ENCODE results near the gene PDGFA.

Gene PDGFA

DNA sequence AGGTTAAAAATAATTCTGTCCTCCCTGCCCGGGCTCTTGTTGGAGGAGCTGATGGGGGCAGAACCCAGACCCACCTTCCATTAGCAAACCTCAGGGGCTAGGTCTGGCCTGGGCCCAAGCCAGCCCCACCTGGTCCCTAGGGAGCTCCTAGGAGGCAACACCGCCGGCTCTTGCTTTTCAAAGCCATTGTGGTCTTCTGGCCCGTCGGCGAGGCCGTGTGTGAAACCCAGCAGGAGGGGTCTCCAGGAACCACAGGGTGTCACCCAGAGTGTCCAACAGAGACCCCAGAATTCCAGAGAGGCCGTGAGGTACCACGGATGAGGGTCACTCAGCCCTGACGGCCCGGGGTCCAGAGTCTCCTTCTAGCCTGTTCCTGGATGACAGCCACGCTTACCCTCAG is 16.6 kb upstream of the PDGFA start:
- no peak for DNase-seq (ENCODE audit: low spot score)

DNA sequence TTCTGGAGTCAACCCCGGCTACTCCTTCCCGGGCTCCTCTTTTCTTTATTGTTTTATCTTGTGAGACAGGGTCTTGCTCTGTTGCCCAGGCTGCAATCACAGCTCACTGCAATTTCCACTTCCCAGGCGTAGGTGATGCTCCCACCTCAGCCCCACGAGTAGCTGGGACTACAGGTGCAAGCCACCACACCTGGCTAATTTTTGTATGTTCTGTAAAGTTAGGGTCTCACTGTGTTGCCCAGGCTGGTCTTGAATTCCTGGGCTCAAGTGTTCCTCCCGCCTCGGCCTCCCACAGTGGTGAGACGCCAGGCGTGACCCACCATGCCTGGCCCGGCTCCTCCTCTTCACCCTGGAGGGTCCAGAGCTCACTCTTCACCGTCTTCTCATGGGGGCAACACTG is 15.3 kb upstream of the PDGFA start:
- no peak for DNase-seq (ENCODE audit: low spot score)

DNA sequence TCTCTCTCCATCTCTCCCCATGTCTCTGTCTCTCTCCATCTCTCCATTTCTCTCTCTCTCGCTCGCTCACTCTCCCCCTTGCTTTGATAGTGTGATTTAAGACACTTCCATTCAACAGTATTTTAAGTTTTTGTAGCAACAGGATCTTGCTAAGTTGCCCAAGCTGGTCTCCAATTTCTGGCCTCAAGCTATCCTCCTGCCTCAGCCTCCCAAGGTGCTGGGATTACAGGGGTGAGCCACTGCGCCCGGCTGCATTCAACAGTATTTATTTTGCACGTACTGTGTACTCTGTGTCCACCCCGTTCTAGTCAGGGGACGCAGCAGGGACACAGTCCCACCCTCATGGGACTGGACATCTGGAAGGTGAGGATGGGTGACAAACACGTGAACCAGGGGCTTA is 14.4 kb upstream of the PDGFA start:
- no peak for DNase-seq (ENCODE audit: low spot score)

DNA sequence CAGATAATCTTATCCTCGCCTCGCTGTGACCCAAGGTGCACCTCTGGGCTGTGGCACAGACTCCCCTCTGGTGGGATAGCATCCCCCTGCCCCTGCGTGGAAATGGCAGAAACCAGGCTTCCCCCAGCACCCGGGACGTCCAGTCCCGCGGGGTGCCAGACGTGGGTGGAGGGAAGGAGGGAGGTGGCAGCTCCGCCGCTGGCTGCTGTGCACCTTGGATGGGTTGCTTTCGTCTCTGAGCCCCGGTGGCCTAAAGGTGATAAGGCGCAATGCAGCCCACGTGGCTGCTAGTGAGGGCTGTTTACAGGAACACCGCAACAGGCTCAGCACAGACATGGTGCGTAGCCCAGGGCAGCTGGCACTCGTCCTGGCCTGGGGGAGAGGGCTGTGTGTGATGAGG is 13.6 kb upstream of the PDGFA start:
- no peak for DNase-seq (ENCODE audit: low spot score)

DNA sequence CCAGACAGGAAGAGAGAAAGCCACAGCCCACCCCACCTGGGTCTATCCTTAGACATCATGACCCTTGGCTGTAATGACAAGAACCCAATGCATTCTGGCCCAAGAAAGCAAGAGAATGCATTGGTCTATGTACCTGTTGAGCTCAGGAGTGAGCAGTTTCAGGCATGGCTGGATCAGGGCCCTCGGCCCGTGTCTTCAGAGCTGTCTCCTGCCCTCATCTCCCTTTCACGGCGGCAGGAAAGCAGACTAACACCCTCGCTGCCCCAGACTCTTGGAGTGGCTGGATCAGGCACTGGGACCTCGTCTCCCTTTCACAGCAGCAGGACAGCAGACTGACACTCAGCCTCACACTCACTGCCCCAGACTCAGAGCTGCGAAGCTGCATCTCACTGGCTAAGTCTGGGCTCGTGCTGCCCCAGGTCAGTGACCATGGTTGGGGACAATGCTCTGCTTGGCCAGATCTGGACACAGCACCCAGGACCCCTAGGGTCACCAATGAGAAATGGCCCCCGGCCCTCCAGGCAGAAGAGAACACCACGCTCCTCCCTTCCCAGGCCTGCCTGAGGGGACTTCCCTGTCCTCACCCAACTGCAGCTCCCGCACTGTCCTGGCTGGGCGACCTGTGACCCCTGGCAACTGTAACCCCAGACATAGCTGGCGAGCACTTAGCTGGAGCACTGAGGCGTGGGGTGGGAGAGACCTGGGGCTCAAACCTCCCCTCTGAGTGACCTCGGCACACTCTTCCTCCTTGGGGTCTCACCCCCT is 12.9 kb upstream of the PDGFA start:
- DNase-seq (ENCODE audit: low spot score): no peak

DNA sequence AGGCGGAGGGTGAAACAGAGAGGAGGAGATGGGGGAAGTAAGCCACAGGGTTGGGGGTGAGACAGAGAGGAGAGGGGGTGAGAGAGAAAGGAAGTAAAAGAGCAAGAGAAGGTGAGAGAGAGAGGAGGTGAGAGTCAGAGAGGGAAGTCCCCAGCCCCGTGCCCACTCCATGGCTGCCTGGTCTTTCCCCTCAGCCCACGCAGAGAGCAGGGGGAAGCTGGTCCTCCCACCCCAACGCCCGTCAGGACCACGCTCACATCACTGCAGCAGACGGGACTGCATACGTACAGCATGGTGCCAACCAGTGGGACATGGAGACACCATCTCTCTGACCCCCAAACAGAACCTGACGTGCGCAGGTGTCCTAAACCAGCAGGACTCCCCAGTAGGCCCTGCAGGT is 12.1 kb upstream of the PDGFA start:
- DNase-seq (ENCODE audit: low spot score): no peak

DNA sequence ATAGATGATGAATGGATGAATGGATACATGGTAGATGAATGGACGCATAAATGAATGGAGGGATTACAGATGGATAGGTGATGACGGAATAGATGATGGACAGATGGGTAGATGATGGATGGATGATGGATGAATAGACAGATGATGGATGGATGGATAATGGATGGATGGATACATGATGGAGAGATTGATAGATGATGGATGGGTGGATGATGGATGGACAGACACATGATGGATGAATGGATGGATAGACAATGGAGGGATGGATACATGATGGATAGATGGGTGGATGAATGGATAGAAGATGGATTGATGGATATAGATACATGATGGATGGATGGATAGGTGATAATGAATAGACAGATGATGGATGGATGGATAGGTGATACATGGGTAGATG is 8.8 kb upstream of the PDGFA start:
- no peak for DNase-seq (ENCODE audit: low spot score)

DNA sequence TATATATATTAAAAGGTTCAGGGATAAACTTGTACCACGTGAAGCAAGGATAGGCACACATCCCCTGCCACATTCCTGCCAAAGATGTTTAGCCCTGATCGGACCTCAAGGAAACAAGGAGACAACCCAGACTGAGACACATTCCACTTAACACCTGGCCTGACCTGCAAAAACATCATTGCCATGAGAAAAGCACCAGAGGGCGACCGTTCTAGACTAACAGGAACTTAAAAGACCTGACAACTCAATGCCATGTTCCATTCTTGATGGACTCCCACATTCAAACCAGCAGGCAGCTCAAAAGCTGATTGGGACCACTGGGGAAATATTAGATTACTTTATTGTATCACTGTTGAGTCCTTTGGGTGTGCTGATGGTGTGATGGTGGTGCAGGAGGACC is 8.1 kb upstream of the PDGFA start:
- no peak for DNase-seq (ENCODE audit: low spot score)

DNA sequence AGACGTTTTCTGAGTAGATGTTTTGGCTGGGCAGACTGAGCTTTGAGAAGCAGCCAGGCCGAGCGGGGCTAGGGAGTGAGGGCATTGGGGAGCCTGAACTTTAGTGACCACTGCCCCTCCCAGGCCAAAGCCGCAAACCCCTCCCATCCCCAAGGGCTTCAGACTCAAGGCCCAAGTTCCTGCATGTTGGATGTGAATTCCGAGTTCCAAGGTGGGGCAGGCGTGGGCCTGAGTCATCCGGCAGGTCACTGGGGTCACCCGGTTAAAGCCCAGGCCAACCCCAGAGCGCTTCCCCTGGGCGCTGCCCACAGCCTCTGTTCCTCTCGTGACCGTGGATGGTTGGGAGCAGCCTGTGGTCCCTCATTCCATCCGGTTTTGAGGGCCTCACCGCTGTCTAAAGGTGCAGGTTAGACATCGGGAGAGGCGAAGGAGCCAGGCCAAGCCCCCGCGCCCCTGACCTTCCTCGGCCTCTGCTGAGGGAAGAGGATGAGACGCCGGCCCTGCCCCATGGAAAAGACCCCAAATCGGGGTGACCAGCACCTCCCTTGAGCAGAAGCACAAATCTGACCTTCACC is 6.9 kb upstream of the PDGFA start:
- DNase-seq (ENCODE audit: low spot score): peak; percentile 56

DNA sequence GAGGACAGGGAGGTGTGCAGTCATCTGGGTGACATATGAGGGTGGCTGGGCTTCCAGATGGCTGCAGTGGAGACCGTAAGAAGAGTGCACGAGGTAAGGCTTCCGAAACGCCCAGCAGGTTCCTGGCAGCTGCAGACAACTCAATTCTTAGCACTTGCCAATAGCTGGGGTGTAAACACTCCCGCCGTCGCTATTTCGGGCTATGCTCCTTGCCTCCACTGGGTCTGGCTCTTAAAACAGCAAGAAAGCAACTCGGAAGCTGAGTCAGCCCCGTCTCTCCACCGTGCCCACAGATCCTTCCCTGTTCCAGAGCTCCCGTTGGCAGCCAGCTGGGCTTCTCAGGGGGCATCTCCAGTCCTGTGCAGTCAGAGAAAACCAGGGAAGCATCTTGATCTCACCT is 6.1 kb upstream of the PDGFA start:
- DNase-seq (ENCODE audit: low spot score): no peak

DNA sequence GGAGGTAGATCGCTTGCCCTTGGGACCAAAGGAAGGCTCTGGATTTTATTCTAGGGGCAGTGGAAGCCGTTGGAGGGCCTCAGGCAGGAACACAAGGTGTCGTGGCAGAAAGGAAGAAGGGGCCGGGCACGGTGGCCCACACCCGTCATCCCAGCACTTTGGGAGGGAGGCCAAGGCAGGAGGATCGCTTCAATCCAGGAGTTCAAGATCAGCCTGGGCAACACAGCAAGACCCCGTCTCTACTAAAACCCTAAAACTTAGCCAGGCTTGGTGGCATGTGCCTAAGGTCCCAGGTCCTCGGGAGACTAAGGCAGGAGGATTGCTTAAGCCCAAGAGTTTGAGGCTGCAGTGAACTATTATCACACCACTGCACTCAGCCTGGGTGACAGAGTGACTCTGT is 5.2 kb upstream of the PDGFA start:
- DNase-seq (ENCODE audit: low spot score): no peak

DNA sequence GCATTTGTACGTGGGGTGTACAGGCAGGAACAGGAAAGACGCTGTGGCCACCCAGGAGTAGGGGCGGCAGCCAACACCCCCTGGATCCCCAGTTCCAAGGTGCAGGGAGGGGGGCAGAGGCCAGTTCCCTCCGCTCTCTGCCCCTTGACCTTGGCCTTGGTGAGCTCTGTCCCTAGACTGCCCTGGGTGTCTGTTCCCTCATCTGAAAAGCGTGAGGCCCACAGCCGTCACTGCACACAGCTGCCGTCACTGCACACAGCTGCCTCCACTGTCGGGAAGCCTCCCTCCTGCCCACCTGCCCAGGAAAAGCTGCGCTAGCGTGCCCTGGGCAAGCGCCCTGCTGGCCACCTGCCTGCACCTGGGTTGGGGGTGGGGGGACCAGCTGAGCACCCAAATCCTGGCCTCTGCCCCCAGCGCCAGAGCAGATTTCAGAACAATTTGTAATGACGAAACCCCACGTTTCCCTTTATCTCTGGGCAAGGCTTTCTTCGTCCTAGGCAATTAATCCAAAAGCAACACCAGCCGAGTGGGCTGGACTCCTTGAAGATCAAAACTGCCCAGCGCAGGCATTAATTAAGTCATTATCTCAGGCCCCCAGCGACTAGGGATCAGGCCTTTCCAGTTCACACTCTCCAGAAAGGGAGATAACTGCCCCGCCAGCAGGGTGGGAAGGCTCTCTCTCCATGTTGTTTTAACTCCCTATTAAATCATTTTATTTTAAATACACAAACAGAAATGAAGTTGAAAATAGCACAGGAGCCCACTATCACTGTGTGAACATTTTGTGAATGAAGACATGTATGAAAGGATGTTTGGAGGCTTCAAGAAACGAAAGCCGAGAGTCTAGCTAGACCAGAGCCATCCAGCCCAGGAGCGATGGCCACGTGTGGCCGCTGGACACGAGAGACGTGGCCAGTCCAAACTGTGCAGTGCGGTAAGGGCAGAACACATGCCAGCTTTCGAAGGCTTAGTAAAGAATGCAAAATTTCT is 4.0 kb upstream of the PDGFA start:
- DNase-seq (ENCODE audit: low spot score): peak; percentile 50

DNA sequence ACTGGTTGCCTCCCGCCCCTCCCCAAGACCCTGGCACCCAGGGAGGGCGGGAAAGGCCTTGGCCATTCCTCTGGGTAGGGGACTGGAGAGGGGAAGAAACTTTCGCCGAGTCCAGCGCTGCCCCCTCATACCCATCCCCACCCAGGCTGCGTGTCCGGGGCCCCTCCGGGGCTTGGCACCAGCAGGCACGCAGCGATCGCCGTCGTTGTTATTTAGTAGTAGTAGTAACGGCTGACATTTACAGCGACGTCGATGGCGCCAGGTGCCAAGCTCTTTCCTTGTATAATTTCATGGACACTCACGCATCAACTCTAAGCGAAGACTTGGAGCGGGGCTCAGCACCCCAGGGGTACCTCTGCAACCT is 3.3 kb upstream of the PDGFA start:
- DNase-seq (ENCODE audit: low spot score): no peak

DNA sequence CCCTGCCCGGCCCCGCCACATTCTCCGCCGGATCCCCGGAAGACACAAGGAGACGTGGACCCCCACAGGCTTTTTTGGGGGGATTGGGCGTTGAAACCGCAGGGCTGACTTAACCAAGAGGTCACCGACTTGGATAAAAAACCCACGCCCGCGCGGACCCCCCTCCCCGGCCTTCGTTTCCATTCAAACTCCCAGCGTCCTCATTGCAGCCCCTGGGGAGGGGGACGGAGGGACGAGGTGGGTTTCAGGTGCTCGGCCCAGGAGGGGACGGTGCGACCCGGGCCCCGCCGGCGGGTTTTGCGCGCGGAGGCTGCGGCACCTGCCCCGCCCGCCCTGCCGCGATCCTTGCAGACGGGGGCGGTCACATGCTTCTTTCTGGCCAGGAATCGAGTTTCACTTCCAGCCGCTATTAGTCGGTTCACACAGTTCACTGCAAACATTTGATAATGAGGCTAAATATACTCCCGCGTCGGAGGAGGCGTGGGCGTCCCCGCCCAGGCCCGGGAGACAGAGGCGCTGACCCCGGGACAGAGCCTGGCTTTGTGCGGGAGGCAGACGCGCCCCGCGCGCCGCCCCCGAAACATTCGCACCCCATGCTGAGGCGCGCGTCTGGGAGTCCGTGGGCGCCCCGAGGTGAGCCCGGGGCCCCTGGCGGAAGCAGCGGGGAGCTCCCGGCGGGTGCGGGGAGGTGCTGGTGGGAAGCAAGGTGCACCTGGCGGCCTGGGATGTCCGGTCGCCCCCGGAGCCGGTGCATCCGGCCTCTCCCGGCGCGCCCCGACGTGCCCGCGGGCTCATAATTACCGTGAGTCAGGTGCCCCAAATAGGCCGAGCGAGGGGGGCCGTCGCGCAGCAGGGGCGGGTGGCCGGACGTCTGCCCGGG is 2.7 kb upstream of the PDGFA start:
- DNase-seq (ENCODE audit: low spot score): peak; percentile 96

DNA sequence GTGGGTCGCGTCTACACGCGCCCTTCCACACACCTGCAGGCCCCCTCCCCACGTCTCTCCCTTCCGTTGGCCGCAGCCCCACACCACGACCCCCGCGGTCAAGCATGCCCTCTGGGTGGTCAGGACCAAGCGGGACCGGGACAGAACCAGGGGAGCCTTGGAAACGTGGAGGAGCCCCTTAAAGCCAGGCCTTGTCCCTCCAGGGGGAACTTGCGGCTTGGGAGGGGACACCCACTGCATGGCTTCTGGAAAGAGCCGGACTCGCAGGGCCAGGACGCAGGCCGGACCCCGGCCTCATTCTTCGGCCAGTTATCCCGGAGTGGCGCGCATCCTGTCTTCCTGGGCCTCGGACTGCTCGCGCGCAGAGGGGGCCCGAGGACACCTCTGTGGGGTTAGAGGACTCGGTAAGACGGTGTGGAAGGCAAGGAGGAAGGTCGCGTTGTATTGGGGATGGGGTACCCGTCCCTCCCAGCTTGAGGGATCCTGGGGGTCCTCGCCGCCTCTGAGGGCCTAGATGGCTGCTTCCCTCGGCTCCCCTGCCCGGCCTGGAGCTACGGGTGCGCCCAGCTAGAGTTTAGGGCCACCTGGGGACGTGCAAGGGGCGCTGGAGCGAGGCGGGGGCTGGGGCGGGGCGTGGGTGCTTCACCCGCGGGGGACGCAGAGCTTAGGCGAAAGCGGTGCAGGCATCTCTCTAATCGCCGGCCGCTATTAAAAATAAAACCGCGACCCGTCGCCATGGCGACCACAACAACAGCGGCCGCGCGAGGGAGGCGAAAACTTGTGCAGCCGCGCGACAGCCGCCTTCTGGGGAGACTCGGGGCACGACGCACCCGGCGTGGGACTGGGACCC is 1.8 kb upstream of the PDGFA start:
- DNase-seq (ENCODE audit: low spot score): peak; percentile 94

DNA sequence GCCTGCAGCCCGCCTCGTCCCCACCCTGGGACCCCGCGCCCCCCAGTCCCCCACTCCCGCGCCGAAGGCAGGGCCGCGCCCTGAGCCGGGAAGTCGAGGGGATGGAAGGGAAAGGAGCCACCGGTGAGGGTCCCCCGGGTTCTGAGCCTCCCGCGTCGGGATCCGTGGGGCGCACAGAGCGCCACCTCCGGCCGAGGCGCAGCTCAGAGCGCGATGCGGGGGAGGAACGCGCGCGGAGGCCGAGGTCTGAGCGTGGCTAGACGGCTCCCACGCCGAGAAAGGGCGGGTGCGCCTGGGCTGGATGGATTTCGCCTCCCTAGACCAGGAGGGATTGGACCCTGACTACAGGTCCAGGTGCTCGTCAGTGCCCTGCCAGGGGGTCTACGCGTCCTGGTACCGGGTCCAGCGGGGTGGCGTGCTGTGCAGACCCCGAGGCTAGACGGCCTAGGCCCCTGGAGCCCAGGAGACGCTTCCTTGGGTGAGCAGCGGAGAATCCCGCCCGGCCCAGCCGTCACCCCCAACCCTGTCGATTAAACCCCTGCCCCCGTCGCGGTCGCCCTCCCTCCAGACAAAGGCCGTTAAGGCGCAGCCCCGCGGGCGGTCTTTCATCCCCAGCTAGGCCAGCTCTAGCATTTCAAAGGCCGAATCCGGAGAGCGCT is 986 bp upstream of the PDGFA start:
- peak; percentile 64 for DNase-seq (ENCODE audit: low spot score)

DNA sequence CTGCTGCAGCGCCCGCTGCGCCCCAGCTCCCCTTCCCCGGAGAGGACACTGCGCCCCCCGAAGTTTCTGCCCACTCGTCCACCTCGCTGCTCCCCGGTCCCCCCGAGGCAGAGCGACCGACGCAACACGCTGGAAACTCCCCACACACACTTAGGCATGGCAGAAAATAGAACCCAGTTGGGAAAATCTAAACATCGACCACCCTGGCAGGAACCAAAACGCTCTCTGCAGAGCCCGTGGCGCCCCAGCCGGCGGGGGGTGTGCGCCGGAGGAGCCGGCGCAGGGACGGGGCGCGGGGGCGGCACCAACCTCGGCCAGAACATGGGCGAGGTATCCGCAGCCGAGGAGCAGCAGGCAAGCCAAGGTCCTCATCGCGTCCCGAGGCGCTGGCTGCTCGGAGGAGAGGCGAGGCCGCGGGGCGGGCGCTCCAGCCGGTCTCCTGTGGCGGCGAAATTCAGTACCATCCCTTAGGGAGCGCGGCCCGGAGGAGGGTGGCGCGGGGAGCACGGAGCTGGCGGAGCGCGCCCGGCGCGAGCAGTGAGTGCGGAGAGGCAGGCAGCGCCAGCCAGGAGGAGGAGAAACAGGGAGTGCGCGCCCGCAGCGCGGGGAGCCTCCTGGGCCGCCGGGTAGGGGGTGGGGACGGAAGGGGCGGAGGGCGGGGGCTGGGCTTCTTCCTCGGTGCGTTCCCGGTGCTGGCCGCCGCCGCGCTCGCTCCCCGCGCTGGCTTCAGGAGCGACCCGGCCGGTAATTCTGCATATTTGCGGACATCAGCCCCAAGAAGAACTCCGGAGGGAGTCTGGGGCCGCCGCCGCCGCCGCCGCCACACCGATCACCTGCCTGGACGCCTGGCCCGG is 789 bp downstream of the PDGFA start:
- peak; percentile 88 for DNase-seq (ENCODE audit: low spot score)

DNA sequence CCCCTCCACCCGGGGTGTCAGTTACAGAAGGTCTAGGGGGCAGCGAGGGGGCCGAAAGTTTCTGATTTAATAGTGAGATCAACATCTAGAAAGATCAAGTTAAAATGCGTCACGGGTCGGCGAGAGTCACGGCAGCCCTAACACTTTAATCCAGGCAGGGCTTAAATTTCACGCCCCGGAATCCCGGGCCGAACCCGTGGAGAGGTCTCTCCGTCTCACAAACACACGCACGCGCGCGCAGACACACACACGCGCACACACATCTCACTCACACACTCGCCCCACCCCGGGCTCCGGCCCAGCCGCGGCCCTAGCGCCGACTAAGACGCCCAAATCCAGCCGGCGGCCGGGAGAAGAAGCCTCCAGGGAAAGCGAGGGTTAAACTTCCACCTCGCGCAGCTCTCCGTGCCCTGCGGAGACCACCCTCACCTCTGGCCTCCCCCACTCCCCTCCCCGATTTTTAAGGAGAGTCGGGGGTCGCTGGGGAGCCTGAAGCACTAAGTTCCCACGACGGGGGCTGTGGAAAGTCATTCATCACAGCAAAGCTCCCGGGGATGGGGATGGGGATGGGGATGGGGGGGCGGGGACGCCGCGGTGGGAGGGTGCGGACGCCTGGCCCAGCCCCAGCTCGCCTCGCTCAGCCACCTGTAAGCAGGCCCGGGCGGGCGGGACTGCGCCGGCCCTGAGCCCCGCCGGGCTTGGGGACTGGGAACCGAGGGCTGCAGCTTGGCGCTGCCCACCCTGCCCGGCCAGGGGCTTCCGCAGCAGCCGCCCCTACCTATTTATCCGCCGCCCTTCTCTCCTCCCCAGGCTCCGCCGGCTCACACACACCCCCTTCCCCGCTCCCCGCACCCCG is 1.6 kb downstream of the PDGFA start:
- peak; percentile 63 for DNase-seq (ENCODE audit: low spot score)
